Keratinocyte (primary cell): ENCODE measurements around the gene SAMD5. TPM values are rescaled to one million over a fixed set of nuclear protein-coding genes. Genes with fewer than 3 reads are reported as not detected.

Experiments
- DNase-seq: peaks from one replicate; pipeline ENCODE4 v3.0.0-alpha.2; 2011; ENCODE audit warnings: low read depth, missing footprints, low spot score
- FAIRE-seq: peaks from 2 replicates; lab custom pipeline; 2011; peaks lifted over from hg19 to GRCh38; lab: Jason Lieb, UNC
- H2AFZ ChIP-seq: 2 replicates; pipeline ENCODE4 v1.6.0; 2012; ENCODE audit warnings: low read length, control low read depth, inconsistent platforms; ENCODE audit not compliant: control insufficient read depth
- H3K27ac ChIP-seq: 2 replicates; pipeline ENCODE4 v1.5.1; 2011; ENCODE audit warnings: low read length; ENCODE audit not compliant: control insufficient read depth, insufficient read depth
- H3K27me3 ChIP-seq: 3 replicates; pipeline ENCODE4 v1.6.0; 2011; ENCODE audit warnings: low read length; ENCODE audit not compliant: control insufficient read depth, insufficient read depth; ENCODE audit errors: extremely low read depth
- H3K36me3 ChIP-seq, 2 experiments: 2 replicates in 1 of 2; 3 replicates in 1 of 2; pipeline ENCODE4 v1.5.1; 2011; ENCODE audit warnings: low read length in 2 of 2, mild to moderate bottlenecking in 1 of 2; ENCODE audit not compliant: control insufficient read depth in 2 of 2, insufficient read depth in 2 of 2; ENCODE audit errors: extremely low read depth in 1 of 2
- H3K4me1 ChIP-seq: 3 replicates; pipeline ENCODE4 v1.5.1; 2011; ENCODE audit warnings: low read length; ENCODE audit not compliant: control insufficient read depth, insufficient read depth; ENCODE audit errors: extremely low read depth
- H3K4me2 ChIP-seq: 3 replicates; pipeline ENCODE4 v1.6.0; 2011; ENCODE audit warnings: low read depth, low read length; ENCODE audit not compliant: control insufficient read depth, insufficient read depth; ENCODE audit errors: extremely low read depth
- H3K4me3 ChIP-seq, 3 experiments: fragments of 200-600 bp in 1 of 3; sonication (generic) in 1 of 3; 2 replicates in 2 of 3; 3 replicates in 1 of 3; pipeline ENCODE4 v1.5.1; 2011 to 2016; ENCODE audit warnings: low read length in 3 of 3, mild to moderate bottlenecking in 3 of 3, control low read depth in 2 of 3, inconsistent platforms in 1 of 3, low read depth in 1 of 3, mixed read lengths in 1 of 3, mixed run types in 1 of 3, moderate library complexity in 1 of 3; ENCODE audit not compliant: control insufficient read depth in 2 of 3, insufficient read depth in 2 of 3; ENCODE audit errors: extremely low read depth in 1 of 3
- H3K79me2 ChIP-seq: 2 replicates; pipeline ENCODE4 v1.6.0; 2012; ENCODE audit warnings: low read length; ENCODE audit not compliant: control insufficient read depth, insufficient read depth
- H3K9ac ChIP-seq: 3 replicates; pipeline ENCODE4 v1.6.0; 2011; ENCODE audit warnings: low read length; ENCODE audit not compliant: control insufficient read depth, insufficient read depth; ENCODE audit errors: extremely low read depth
- H3K9me1 ChIP-seq: 3 replicates; pipeline ENCODE4 v1.6.0; 2011; ENCODE audit warnings: low read length; ENCODE audit not compliant: control insufficient read depth, insufficient read depth; ENCODE audit errors: extremely low read depth
- H3K9me3 ChIP-seq: 2 replicates; pipeline ENCODE4 v1.5.1; 2012; ENCODE audit warnings: low read depth, low read length; ENCODE audit not compliant: control insufficient read depth
- H4K20me1 ChIP-seq: 3 replicates; pipeline ENCODE4 v1.6.0; 2011; ENCODE audit warnings: low read length; ENCODE audit not compliant: control insufficient read depth, insufficient read depth; ENCODE audit errors: extremely low read depth
- CTCF ChIP-seq, 3 experiments: IDR thresholded peaks in 1 of 3; conservative IDR thresholded peaks in 1 of 3; optimal IDR thresholded peaks in 1 of 3; 2 replicates in 2 of 3; 3 replicates in 1 of 3; pipeline versions ENCODE3 to v1.5.1; 2011; ENCODE audit warnings: low read length in 3 of 3, mild to moderate bottlenecking in 3 of 3, moderate library complexity in 2 of 3, control low read depth in 1 of 3, inconsistent platforms in 1 of 3; ENCODE audit not compliant: insufficient read depth in 2 of 3; ENCODE audit errors: extremely low read depth in 1 of 3
- EZH2 ChIP-seq: IDR thresholded peaks from one replicate; pipeline ENCODE4 v1.6.1; 2012; ENCODE audit warnings: inconsistent platforms, mild to moderate bottlenecking, low read length, moderate library complexity
- dilution Hi-C: fragments of 300-500 bp; cut with MboI; formaldehyde crosslinking; loops from one replicate; pipeline ENCODE4 v1.7.0; 2020; ENCODE audit warnings: low sequenced_read_pairs; ENCODE audit not compliant: extremely low pct_ligation_motif_present
- polyA plus RNA-seq, 5 experiments: library from polyadenylated mRNA; depleted of rRNA in 3 of 5; stranded (reverse) in 3 of 5; stranded (forward) in 1 of 5; unstranded in 1 of 5; fragments of >200 nt; gene quantifications; 1 replicate in 1 of 5; 2 replicates in 3 of 5; 3 replicates in 1 of 5; pipeline versions ENCODE4 v1.2.1 to v1.2.3, GENCODE V29; 2011 to 2012; ENCODE audit warnings: missing spikeins in 2 of 5, low read depth in 1 of 5, low replicate concordance in 1 of 5

SAMD5 gene
- polyA plus RNA-seq, 1 donor (not counting 4 experiments of a cell fraction or from before 2014, with no cell fraction given): 1.2 TPM

- TF ChIP-seq EZH2: no peak
- TF ChIP-seq CTCF (optimal IDR thresholded peaks at IDR 0.05 in 1 of 3, IDR thresholded peaks at IDR 0.05 in 1 of 3, conservative IDR thresholded peaks at IDR 0.05 in 1 of 3; ENCODE audit: extremely low read depth in 1 of 3, insufficient read depth in 2 of 3, low read length in 3 of 3): no peak
- no peak for DNase-seq
- Histone ChIP-seq H4K20me1 (no peaks in the 10 kb centered on the region), H3K4me3 (no peak overlapping the region), H3K27me3 (no peaks in the 10 kb centered on the region), H3K4me2 (no peak overlapping the region), H3K9me3 (no peaks in the 10 kb centered on the region), H3K36me3 (no peaks in the 10 kb centered on the region), H3K79me2 (no peaks in the 10 kb centered on the region), H3K4me1 (no peaks in the 10 kb centered on the region), H2AFZ (no peak overlapping the region), H3K9me1 (no peaks in the 10 kb centered on the region), H3K9ac (no peak overlapping the region), H3K27ac (no peak overlapping the region)
- FAIRE-seq: no peak
- dilution Hi-C loops: no loop called here
These were observed 79.4 kb downstream of the SAMD5 start for GRCh38 chr6:147587907-147588306.

- H3K27ac ChIP-seq: no peak overlapping the region
- FAIRE-seq (no peak), DNase-seq (no peak)
- H3K9ac ChIP-seq: no peak overlapping the region
- no peaks in the 10 kb centered on the region for H3K79me2 ChIP-seq
- H4K20me1 ChIP-seq: no peaks in the 10 kb centered on the region
- no peaks in the 10 kb centered on the region for H3K9me1 ChIP-seq
- H2AFZ ChIP-seq: no peak overlapping the region
- no peaks in the 10 kb centered on the region for H3K36me3 ChIP-seq
- TF ChIP-seq EZH2: no peak
- no peak for TF ChIP-seq CTCF (optimal IDR thresholded peaks at IDR 0.05 in 1 of 3, IDR thresholded peaks at IDR 0.05 in 1 of 3, conservative IDR thresholded peaks at IDR 0.05 in 1 of 3; ENCODE audit: extremely low read depth in 1 of 3, insufficient read depth in 2 of 3, low read length in 3 of 3)
- H3K9me3 ChIP-seq: no peaks in the 10 kb centered on the region
- no peaks in the 10 kb centered on the region for H3K4me1 ChIP-seq
- dilution Hi-C loops: no loop called here
- H3K4me3 ChIP-seq: no peak overlapping the region
- H3K4me2 ChIP-seq: no peak overlapping the region
- H3K27me3 ChIP-seq: no peaks in the 10 kb centered on the region
These were observed 80.0 kb downstream of the SAMD5 start for GRCh38 chr6:147588469-147588868.
